ENCODE results near the gene IQCH. TPM values are rescaled to one million over a fixed set of nuclear protein-coding genes. Genes with fewer than 3 reads are reported as not detected.

The IQCH gene
- total and polyA plus RNA-seq, 8 donors: 0.49 to 1.6 (median 1.2) TPM

GRCh38 chr15:67460521-67460920 lies 205.9 kb downstream of the IQCH start:
- intact Hi-C loops (cut with DNase I): loop anchor here in 1 of 3 donors (10.0 kb wide), 1 partner anchor 374 kb away; no protein-coding TSS in a partner anchor
- FAIRE-seq (no peak), ATAC-seq (no peak), DNase-seq (no peak)
- no peaks in the 10 kb centered on the region for H3K27me3 ChIP-seq
- TF ChIP-seq CTCF (IDR thresholded peaks at IDR 0.05): no peak
- H3K9me3 ChIP-seq: no peaks in the 10 kb centered on the region
- no peak overlapping the region for H3K4me3 ChIP-seq
- WGBS, 2 donors: 63 to 67% methylated on average over 2 of the region's 2 CpGs
- H3K4me1 ChIP-seq: peaks cover 0 to 5% (median 0%) of the 10 kb centered on the region in 3 donors
- H3K27ac ChIP-seq: no peak overlapping the region
- H3K36me3 ChIP-seq: no peaks in the 10 kb centered on the region

GRCh38 chr15:67461735-67462134 lies 207.1 kb downstream of the IQCH start:
- no peaks in the 10 kb centered on the region for H3K9me3 ChIP-seq
- H3K36me3 ChIP-seq: no peaks in the 10 kb centered on the region
- FAIRE-seq: no peak
- no peak overlapping the region for H3K27ac ChIP-seq
- 93 to 95% methylated on average over 6 of the region's 6 CpGs for WGBS, 2 donors
- ATAC-seq: no peak
- H3K4me1 ChIP-seq: peaks cover 0 to 5% (median 0%) of the 10 kb centered on the region in 3 donors
- DNase-seq: no peak
- no peaks in the 10 kb centered on the region for H3K27me3 ChIP-seq
- H3K4me3 ChIP-seq: no peak overlapping the region
- no peak for TF ChIP-seq CTCF (IDR thresholded peaks at IDR 0.05)
- intact Hi-C loops (cut with DNase I): loop anchor here in 1 of 3 donors (10.0 kb wide), 1 partner anchor 373 kb away; no protein-coding TSS in a partner anchor

GRCh38 chr15:67462875-67463274 lies 208.3 kb downstream of the IQCH start:
- H3K27me3 ChIP-seq: no peaks in the 10 kb centered on the region
- DNase-seq (no peak), ATAC-seq (no peak), FAIRE-seq (no peak)
- no peak for TF ChIP-seq CTCF (IDR thresholded peaks at IDR 0.05)
- no peaks in the 10 kb centered on the region for H3K9me3 ChIP-seq
- WGBS, 2 donors: 79 to 86% methylated on average over 3 of the region's 3 CpGs
- intact Hi-C loops (cut with DNase I): loop anchor here in 1 of 3 donors (10.0 kb wide), 1 partner anchor 372 kb away; no protein-coding TSS in a partner anchor
- no peak overlapping the region for H3K4me3 ChIP-seq
- no peaks in the 10 kb centered on the region for H3K36me3 ChIP-seq
- no peak overlapping the region for H3K27ac ChIP-seq
- H3K4me1 ChIP-seq: no peaks in the 10 kb centered on the region

- Histone ChIP-seq H3K27ac (no peak overlapping the region), H3K36me3 (no peaks in the 10 kb centered on the region), H3K27me3 (no peaks in the 10 kb centered on the region), H3K9me3 (no peaks in the 10 kb centered on the region), H3K4me1 (no peaks in the 10 kb centered on the region), H3K4me3 (no peak overlapping the region)
- intact Hi-C loops (cut with DNase I): loop anchor here in 1 of 3 donors (10.0 kb wide), 1 partner anchor 371 kb away; no protein-coding TSS in a partner anchor
- no peak for TF ChIP-seq CTCF (IDR thresholded peaks at IDR 0.05)
- no peak for FAIRE-seq
- ATAC-seq: no peak
- no peak for DNase-seq
These were observed 208.9 kb downstream of the IQCH start for GRCh38 chr15:67463488-67463887.

GRCh38 chr15:67465196-67465952 lies 210.8 kb downstream of the IQCH start:
- H3K9me3 ChIP-seq: no peaks in the 10 kb centered on the region
- H3K4me3 ChIP-seq: no peak overlapping the region
- H3K27me3 ChIP-seq: no peaks in the 10 kb centered on the region
- no peaks in the 10 kb centered on the region for H3K4me1 ChIP-seq
- no peak overlapping the region for H3K27ac ChIP-seq
- TF ChIP-seq CTCF (IDR thresholded peaks at IDR 0.05): no peak
- no peaks in the 10 kb centered on the region for H3K36me3 ChIP-seq
- WGBS, 2 donors: 96% methylated on average over 12 of the region's 12 CpGs
- no peak for FAIRE-seq
- ATAC-seq: no peak
- DNase-seq: no peak
- intact Hi-C loops (cut with DNase I): loop anchor here in 1 of 3 donors (10.0 kb wide), 1 partner anchor 369 kb away; no protein-coding TSS in a partner anchor

All from pancreas (tissue), 10 donors.